SU-DHL-6 (cell line): ENCODE measurements around the gene PITHD1.

ENCODE experiments used
- EZH2phosphoT487 ChIP-seq: fragments of 200-600 bp; sonication (generic), shearing (Covaris generic); conservative IDR thresholded peaks from 2 replicates; pipeline ENCODE4 v1.6.1; 2018; ENCODE audit warnings: mild to moderate bottlenecking, antibody characterized with exemption, low read length, moderate library complexity, mixed read lengths
- TF ChIP-seq, protein P1 (sequence below): fragments of 200-600 bp; sonication (generic); IDR thresholded peaks from one replicate; pipeline ENCODE4 v1.5.1; 2017; ENCODE audit warnings: antibody characterized with exemption, mild to moderate bottlenecking, low read length, moderate library complexity; ENCODE audit not compliant: insufficient read depth, poor library complexity, severe bottlenecking

DNA sequence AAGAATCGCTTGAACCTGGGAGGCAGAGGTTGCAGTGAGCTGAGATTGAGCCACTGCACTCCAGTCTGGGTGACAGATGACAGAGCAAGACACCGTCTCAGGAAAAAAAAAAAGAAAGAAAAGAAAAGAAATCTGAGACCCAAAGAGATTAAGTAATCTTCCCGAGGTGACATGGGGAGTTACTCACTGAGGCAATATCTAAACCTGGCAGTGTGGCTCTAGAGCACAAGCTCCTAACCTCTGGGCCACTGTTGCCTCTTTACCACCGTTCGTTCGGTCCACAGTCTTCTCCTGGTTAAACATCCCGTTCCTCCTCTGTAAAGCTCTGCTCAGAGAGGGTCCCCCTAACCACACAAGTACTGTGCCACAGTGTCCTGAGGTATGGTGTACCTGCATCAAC lies 45.5 kb downstream of the PITHD1 start:
- TF ChIP-seq, protein P1, sequence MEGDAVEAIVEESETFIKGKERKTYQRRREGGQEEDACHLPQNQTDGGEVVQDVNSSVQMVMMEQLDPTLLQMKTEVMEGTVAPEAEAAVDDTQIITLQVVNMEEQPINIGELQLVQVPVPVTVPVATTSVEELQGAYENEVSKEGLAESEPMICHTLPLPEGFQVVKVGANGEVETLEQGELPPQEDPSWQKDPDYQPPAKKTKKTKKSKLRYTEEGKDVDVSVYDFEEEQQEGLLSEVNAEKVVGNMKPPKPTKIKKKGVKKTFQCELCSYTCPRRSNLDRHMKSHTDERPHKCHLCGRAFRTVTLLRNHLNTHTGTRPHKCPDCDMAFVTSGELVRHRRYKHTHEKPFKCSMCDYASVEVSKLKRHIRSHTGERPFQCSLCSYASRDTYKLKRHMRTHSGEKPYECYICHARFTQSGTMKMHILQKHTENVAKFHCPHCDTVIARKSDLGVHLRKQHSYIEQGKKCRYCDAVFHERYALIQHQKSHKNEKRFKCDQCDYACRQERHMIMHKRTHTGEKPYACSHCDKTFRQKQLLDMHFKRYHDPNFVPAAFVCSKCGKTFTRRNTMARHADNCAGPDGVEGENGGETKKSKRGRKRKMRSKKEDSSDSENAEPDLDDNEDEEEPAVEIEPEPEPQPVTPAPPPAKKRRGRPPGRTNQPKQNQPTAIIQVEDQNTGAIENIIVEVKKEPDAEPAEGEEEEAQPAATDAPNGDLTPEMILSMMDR: no peak
- no peak for TF ChIP-seq EZH2phosphoT487
